Stimulated activated CD4-positive, alpha-beta T cell treated with anti-CD3 and anti-CD28 coated beads, Interleukin-1b, Interleukin-23, amount 100 ng/mL, for 4 hours (primary cell): ENCODE results near the gene FNDC8.
"Not testable (repeated sequence)": the region's sequence is repeated elsewhere in the genome, so short reads cannot be mapped to it uniquely, and the experiment has no call there.

Source experiments
- DNase-seq, 2 donors: peaks; one replicate each; pipeline ENCODE4 v3.0.0-alpha.2; 2020; ENCODE audit warnings: low read depth in 2 of 2

Gene FNDC8

GRCh38 chr17:35171834-35172233 lies 50.4 kb downstream of the FNDC8 start:
- DNase-seq: no peak

GRCh38 chr17:35172321-35172720 lies 50.9 kb downstream of the FNDC8 start:
- DNase-seq: not testable (repeated sequence)

- no peak for DNase-seq
Measured at GRCh38 chr17:35174835-35175334, 53.5 kb downstream of the FNDC8 start.

- DNase-seq: no peak
Measured at GRCh38 chr17:35175638-35176415, 54.4 kb downstream of the FNDC8 start.

GRCh38 chr17:35176897-35177296 lies 55.5 kb downstream of the FNDC8 start:
- no peak for DNase-seq

GRCh38 chr17:35179379-35179778 lies 58.0 kb downstream of the FNDC8 start:
- not testable (repeated sequence) for DNase-seq
